Motor neuron (in vitro differentiated cells): ENCODE results near the gene OLFML2A. TPM values are rescaled to one million over a fixed set of nuclear protein-coding genes. Genes with fewer than 3 reads are reported as not detected.

ENCODE experiments used
- ATAC-seq, 8 experiments: fragments of 200-7000 bp; cut with Tn5 transposase; replicated peaks in 6 of 8; 2 replicates each; pipeline ENCODE4 v1.8.0; 2021; ENCODE audit warnings: mild to moderate bottlenecking in 8 of 8, moderate library complexity in 8 of 8
- H3K27ac ChIP-seq, 2 donors: fragments of 250-450 bp; sonication (Bioruptor Pico); 2 replicates each; pipeline ENCODE4 v1.9.0; 2021; ENCODE audit warnings: antibody characterized with exemption in 2 of 2, mild to moderate bottlenecking in 2 of 2, moderate library complexity in 1 of 2
- H3K4me1 ChIP-seq, 2 donors: fragments of 250-450 bp; sonication (Bioruptor Pico); replicated peaks in 1 of 2; 2 replicates each; pipeline ENCODE4 v1.6.1; 2021; ENCODE audit warnings: antibody characterized with exemption in 2 of 2, mild to moderate bottlenecking in 2 of 2, moderate library complexity in 1 of 2
- H3K4me3 ChIP-seq, 5 donors: fragments of 250-450 bp; sonication (Bioruptor Pico); 2 replicates each; pipeline ENCODE4 v1.9.0; 2021; ENCODE audit warnings: antibody characterized with exemption in 5 of 5, mild to moderate bottlenecking in 5 of 5, moderate library complexity in 4 of 5
- WGBS, 10 experiments: fragments of 450-650 bp; shearing (Covaris generic); methylation state at CpG; one replicate each; pipeline ENCODE4 v1.0.0; 2022; 5-methylcytosine and 5-hydroxymethylcytosine counted together
- in situ Hi-C, 9 experiments: fragments of 400-800 bp; cut with MboI; loops; one replicate each; pipeline ENCODE4 v1.15.0; 2021; ENCODE audit warnings: low sequenced_read_pairs in 9 of 9, low pct_unique_long_range_greater_than_20kb in 2 of 9; ENCODE audit not compliant: unreplicated experiment in 9 of 9
- total RNA-seq, 8 experiments: library from RNA; unstranded; fragments of 300-600 nt; gene quantifications; 2 replicates each; pipeline versions ENCODE4 v1.2.3 to v1.2.4, GENCODE V29; 2022

OLFML2A gene
- total RNA-seq, 8 experiments from 2014 or later, result 0.10 to 14.3 (median 0.37) TPM

DNA sequence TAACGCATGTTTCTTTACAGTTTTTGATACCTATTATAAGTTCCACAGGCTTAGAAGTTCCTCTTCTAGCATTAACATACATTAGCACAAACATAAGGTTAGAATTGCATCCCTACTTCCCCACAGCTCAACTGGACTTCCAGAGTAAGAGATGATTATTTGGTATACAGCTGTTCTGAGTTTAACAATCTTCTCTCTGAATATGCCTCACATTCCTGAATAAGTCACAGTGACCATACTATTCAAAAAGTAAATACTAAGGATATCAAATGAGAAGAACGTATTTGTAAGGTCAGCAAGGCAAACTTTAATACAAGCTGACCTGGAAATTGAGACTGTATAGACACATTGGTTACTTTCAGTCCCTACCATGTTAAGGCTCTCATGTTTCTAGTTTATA is 27.2 kb upstream of the OLFML2A start:
- Histone ChIP-seq H3K4me3 (no peak overlapping the region), H3K27ac (no peak overlapping the region), H3K4me1 (peaks cover 14 to 20% of the 10 kb centered on the region in 2 donors)
- ATAC-seq, result peak in 3 of 8 experiments; percentile 79 to 83 (median 83)
- in situ Hi-C loops, result loop anchor here in 1 of 9 experiments (25.0 kb wide), 1 partner anchor 113 kb away; the partner anchor contains the start of genes ARPC5L, RPL35 and WDR38
- WGBS, 10 experiments, result 0 to 100% (median 57%) methylated on average over 1 to 2 of the region's 2 CpGs; no CpG with 5 or more reads in 2 of the 10 experiments

- peak in 3 of 8 experiments; percentile 60 to 65 (median 64) for ATAC-seq
- WGBS, 10 experiments, result 60 to 100% (median 83%) methylated on average over 1 of the region's 1 CpG; no CpG with 5 or more reads in 4 of the 10 experiments
- Histone ChIP-seq H3K27ac (no peak overlapping the region), H3K4me1 (peaks cover 29 to 45% of the 10 kb centered on the region in 2 donors), H3K4me3 (no peak overlapping the region)
- in situ Hi-C loops, result loop anchor here in 1 of 9 experiments (25.0 kb wide), 1 partner anchor 109 kb away; the partner anchor contains the start of genes ARPC5L, RPL35 and WDR38
These were observed 24.0 kb upstream of the OLFML2A start for GRCh38 chr9:124752967-124753366.

DNA sequence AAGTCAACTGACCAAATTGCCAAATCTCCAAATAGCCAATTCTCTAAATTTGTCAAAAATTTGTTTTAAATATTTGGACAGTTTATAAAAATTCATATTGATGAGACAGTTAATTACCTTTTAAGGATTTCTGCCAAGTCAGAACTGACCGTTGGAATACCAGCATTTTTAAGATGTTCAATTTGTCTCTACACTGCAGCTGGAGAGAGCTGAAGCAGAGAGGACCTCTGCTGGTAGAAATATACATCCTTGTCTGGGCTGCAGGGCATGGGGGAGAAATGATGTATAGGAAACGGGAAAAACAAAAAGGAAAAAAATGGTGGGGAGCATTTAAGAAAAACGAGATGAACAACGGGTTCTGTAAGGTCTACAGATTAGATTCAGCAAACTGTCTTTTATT is 22.6 kb upstream of the OLFML2A start:
- 16 to 67% (median 30%) methylated on average over 1 to 4 of the region's 4 CpGs for WGBS, 10 experiments
- Histone ChIP-seq H3K4me1 (peaks cover 37 to 55% of the 10 kb centered on the region in 2 donors), H3K27ac (no peak overlapping the region), H3K4me3 (no peak overlapping the region)
- in situ Hi-C loops, result loop anchor here in 1 of 9 experiments (25.0 kb wide), 1 partner anchor 108 kb away; the partner anchor contains the start of genes ARPC5L, RPL35 and WDR38
- peak; percentile 49 to 74 (median 68) for ATAC-seq

- in situ Hi-C loops, result loop anchor here in 1 of 9 experiments (25.0 kb wide), 1 partner anchor 107 kb away; the partner anchor contains the start of genes ARPC5L, RPL35 and WDR38
- 7 to 72% (median 41%) methylated on average over 2 to 3 of the region's 3 CpGs; no CpG with 5 or more reads in 1 of the 10 experiments for WGBS, 10 experiments
- Histone ChIP-seq H3K4me1 (peaks cover 41 to 55% of the 10 kb centered on the region in 2 donors), H3K4me3 (no peak overlapping the region), H3K27ac (no peak overlapping the region)
- ATAC-seq, result no peak
These were observed 21.9 kb upstream of the OLFML2A start for GRCh38 chr9:124755061-124755460.

DNA sequence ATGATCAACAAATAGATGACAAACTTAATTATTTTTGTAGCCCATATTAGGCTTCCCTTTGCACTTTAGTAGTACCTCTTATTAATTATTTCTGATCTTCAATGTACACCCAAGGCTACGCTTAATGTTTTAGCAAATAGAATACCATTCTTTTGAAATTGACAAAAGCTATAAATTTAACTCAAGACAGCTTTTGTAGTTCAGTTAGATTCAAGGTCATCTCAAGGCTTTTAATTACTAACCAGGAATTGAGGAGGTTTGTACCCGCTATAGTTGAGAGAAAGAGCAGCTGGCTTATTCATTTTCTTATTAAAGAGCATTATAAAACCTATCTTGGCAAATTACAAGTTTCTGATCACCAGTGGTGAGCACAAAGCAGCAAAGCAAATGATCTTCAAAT is 20.9 kb upstream of the OLFML2A start:
- ATAC-seq, result no peak
- 17 to 100% (median 43%) methylated on average over 1 to 2 of the region's 2 CpGs for WGBS, 10 experiments
- no peak overlapping the region for H3K4me3 ChIP-seq
- in situ Hi-C loops, result loop anchor here in 1 of 9 experiments (25.0 kb wide), 1 partner anchor 106 kb away; the partner anchor contains the start of genes ARPC5L, RPL35 and WDR38
- peaks cover 41 to 55% of the 10 kb centered on the region in 2 donors for H3K4me1 ChIP-seq
- no peak overlapping the region for H3K27ac ChIP-seq

DNA sequence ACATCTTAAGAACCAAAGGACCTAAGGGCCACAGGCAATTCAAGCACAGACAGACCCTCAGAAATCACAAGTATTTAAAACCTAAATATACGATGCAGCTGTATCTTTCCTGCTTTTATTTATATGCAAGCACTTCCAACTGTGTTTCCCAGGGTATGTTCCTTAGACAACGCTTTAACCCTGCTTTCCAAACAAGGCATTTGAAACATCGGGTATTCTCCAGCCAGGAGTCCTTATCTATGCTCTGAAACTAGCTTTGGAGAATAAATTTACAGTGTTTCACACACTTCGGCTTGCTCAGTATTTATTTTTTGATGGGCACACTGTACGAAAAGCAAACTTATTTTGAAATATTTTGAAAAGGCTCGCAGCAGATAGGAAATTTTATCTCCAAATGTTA is 19.3 kb upstream of the OLFML2A start:
- 0 to 72% (median 8%) methylated on average over 2 to 6 of the region's 6 CpGs for WGBS, 10 experiments
- peak in 5 of 8 experiments; percentile 39 to 50 (median 40) for ATAC-seq
- in situ Hi-C loops, result loop anchor here in 1 of 9 experiments (25.0 kb wide), 1 partner anchor 105 kb away; the partner anchor contains the start of genes ARPC5L, RPL35 and WDR38
- peak overlapping the region in 3 of 5 donors; percentile 8 to 18 (median 13) for H3K4me3 ChIP-seq
- no peak overlapping the region for H3K27ac ChIP-seq
- H3K4me1 ChIP-seq, result peaks cover 46 to 55% of the 10 kb centered on the region in 2 donors

DNA sequence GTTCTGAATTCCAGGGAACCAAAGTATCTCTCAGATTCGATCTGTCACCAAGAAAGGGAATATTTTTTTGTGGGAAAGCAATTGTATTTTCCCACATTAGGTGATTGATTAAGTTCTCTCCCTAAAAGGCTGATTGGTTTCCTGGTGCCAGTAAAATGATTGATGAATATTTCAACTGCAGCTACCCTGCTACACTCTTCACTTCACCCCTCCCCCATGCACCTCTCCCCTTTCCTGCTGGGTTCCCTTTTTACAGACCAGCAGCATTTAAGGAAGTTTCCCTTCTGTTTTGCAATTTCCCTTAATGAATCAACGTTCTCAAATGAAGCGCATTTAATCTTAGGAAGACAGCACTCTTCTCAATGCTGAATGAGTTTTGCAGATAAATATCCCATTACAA is 18.9 kb upstream of the OLFML2A start:
- H3K4me3 ChIP-seq, result peak overlapping the region in 3 of 5 donors; percentile 8 to 18 (median 13)
- peaks cover 42 to 55% of the 10 kb centered on the region in 2 donors for H3K4me1 ChIP-seq
- ATAC-seq, result peak in 5 of 8 experiments; percentile 20 to 53 (median 45)
- in situ Hi-C loops, result loop anchor here in 1 of 9 experiments (25.0 kb wide), 1 partner anchor 104 kb away; the partner anchor contains the start of genes ARPC5L, RPL35 and WDR38
- WGBS, 10 experiments, result 0 to 62% (median 8%) methylated on average over 1 to 3 of the region's 3 CpGs
- H3K27ac ChIP-seq, result no peak overlapping the region

- ATAC-seq, result no peak
- Histone ChIP-seq H3K4me1 (peaks cover 40 to 52% of the 10 kb centered on the region in 2 donors), H3K4me3 (no peak overlapping the region), H3K27ac (no peak overlapping the region)
- in situ Hi-C loops, result loop anchor here in 1 of 9 experiments (25.0 kb wide), 1 partner anchor 104 kb away; the partner anchor contains the start of genes ARPC5L, RPL35 and WDR38
These were observed 18.2 kb upstream of the OLFML2A start for GRCh38 chr9:124758691-124759090.

- ATAC-seq, result no peak
- H3K4me1 ChIP-seq, result peaks cover 34 to 46% of the 10 kb centered on the region in 2 donors
- no peak overlapping the region for H3K27ac ChIP-seq
- in situ Hi-C loops, result loop anchor here in 1 of 9 experiments (25.0 kb wide), 1 partner anchor 103 kb away; the partner anchor contains the start of genes ARPC5L, RPL35 and WDR38
- 29 to 100% (median 77%) methylated on average over 1 to 2 of the region's 2 CpGs; no CpG with 5 or more reads in 6 of the 10 experiments for WGBS, 10 experiments
- H3K4me3 ChIP-seq, result no peak overlapping the region
These were observed 17.6 kb upstream of the OLFML2A start for GRCh38 chr9:124759327-124759726.

- ATAC-seq, result no peak
- WGBS, 10 experiments, result 45 to 100% (median 81%) methylated on average over 1 to 2 of the region's 2 CpGs; no CpG with 5 or more reads in 1 of the 10 experiments
- H3K4me1 ChIP-seq, result peaks cover 36 to 44% of the 10 kb centered on the region in 2 donors
- H3K4me3 ChIP-seq, result no peak overlapping the region
- H3K27ac ChIP-seq, result no peak overlapping the region
- in situ Hi-C loops, result loop anchor here in 3 of 9 experiments (10.0 to 25.0 kb wide), 3 partner anchors 46 to 146 kb away; partner anchors contain the start of genes ARPC5L (in 1 of the 3), RPL35 (in 1 of the 3) and WDR38 (in 1 of the 3)
These were observed 16.2 kb upstream of the OLFML2A start for GRCh38 chr9:124760719-124761118.

DNA sequence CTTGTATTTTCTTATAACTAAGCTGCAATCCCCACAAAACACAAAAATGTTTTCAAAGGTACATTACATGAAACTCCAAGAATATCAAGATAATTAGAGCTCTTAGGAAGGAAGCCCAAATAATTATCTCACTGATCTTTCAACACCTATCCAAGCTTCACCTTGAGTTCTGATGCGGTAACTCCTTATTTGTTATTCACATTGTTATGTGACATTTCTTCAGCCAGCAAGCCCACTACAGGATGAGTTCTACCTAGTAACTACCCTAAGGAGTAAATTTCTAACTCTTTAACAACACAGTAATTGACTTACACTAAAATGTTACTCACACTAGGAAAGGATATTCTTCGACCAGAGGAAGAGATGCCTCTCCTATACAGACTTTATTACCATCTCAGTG is 15.7 kb upstream of the OLFML2A start:
- ATAC-seq, result no peak
- H3K4me3 ChIP-seq, result no peak overlapping the region
- in situ Hi-C loops, result loop anchor here in 3 of 9 experiments (10.0 to 25.0 kb wide), 3 partner anchors 46 to 146 kb away; partner anchors contain the start of genes ARPC5L (in 1 of the 3), RPL35 (in 1 of the 3) and WDR38 (in 1 of the 3)
- H3K27ac ChIP-seq, result no peak overlapping the region
- peaks cover 35 to 44% of the 10 kb centered on the region in 2 donors for H3K4me1 ChIP-seq
- WGBS, 10 experiments, result 42 to 100% (median 71%) methylated on average over 1 to 2 of the region's 2 CpGs; no CpG with 5 or more reads in 2 of the 10 experiments

DNA sequence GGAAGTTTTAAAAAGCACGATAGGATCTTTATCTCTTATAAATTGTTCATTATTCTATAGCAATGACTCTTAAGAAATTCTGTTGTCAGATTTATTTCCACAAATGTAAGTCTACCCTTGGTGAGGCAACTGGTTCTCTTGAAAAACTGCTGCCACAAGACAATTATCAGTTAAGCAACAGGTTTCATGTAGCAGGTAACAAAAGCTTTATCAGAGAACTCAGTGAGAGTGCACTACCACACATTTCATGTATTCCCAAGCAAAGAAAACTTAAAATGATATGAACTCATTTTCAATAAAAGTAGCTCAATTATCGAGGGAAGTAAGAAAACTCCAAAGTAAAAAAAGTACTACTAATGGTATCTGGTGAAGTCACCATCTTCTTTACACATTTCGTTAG is 15.2 kb upstream of the OLFML2A start:
- WGBS, 10 experiments, result 0 to 88% (median 52%) methylated on average over 1 to 3 of the region's 3 CpGs
- in situ Hi-C loops, result loop anchor here in 3 of 9 experiments (10.0 to 25.0 kb wide), 3 partner anchors 47 to 147 kb away; partner anchors contain the start of genes ARPC5L (in 1 of the 3), RPL35 (in 1 of the 3) and WDR38 (in 1 of the 3)
- H3K4me1 ChIP-seq, result peaks cover 32 to 44% of the 10 kb centered on the region in 2 donors
- H3K4me3 ChIP-seq, result no peak overlapping the region
- H3K27ac ChIP-seq, result no peak overlapping the region
- ATAC-seq, result no peak

- 44 to 100% (median 81%) methylated on average over 1 to 3 of the region's 3 CpGs; no CpG with 5 or more reads in 1 of the 10 experiments for WGBS, 10 experiments
- in situ Hi-C loops, result loop anchor here in 3 of 9 experiments (10.0 to 25.0 kb wide), 3 partner anchors 48 to 148 kb away; partner anchors contain the start of genes ARPC5L (in 1 of the 3), RPL35 (in 1 of the 3) and WDR38 (in 1 of the 3)
- H3K27ac ChIP-seq, result no peak overlapping the region
- no peak for ATAC-seq
- peaks cover 32 to 44% of the 10 kb centered on the region in 2 donors for H3K4me1 ChIP-seq
- no peak overlapping the region for H3K4me3 ChIP-seq
These were observed 14.3 kb upstream of the OLFML2A start for GRCh38 chr9:124762633-124763032.
